Vagina (tissue), 2 donors: Measurements from ENCODE around the gene HTR4. TPM values are rescaled to one million over a fixed set of nuclear protein-coding genes. Genes with fewer than 3 reads are reported as not detected.

ENCODE experiments used
- DNase-seq, 2 donors: peaks; one replicate each; pipeline ENCODE4 v3.0.0-alpha.2; 2017; ENCODE audit errors: extremely low spot score in 2 of 2
- H3K27ac ChIP-seq: fragments of 200-600 bp; sonication (generic); one replicate; pipeline ENCODE4 v1.5.1; 2019
- H3K27me3 ChIP-seq: fragments of 200-600 bp; sonication (generic); one replicate; pipeline ENCODE4 v1.5.1; 2019
- H3K36me3 ChIP-seq, 2 donors: fragments of 200-600 bp; sonication (generic); one replicate each; pipeline ENCODE4 v1.5.1; 2017 to 2019
- H3K4me1 ChIP-seq: fragments of 200-600 bp; sonication (generic); one replicate; pipeline ENCODE4 v1.5.1; 2019
- H3K4me3 ChIP-seq, 2 donors: fragments of 200-600 bp; sonication (generic); 1 replicate in 1 of 2; 2 replicates in 1 of 2; pipeline ENCODE4 v1.5.1; 2016 to 2019
- H3K9me3 ChIP-seq: fragments of 200-600 bp; sonication (generic); one replicate; pipeline ENCODE4 v1.5.1; 2019
- POLR2A ChIP-seq, 2 donors: fragments of 450-650 bp; IDR thresholded peaks; one replicate each; pipeline ENCODE4 v1.6.1; 2017; ENCODE audit warnings: antibody characterized with exemption in 2 of 2, mild to moderate bottlenecking in 2 of 2, moderate library complexity in 2 of 2
- POLR2AphosphoS5 ChIP-seq, 2 donors: sonication (generic); formaldehyde crosslinking; IDR thresholded peaks; one replicate each; pipeline ENCODE4 v1.9.0; 2017; ENCODE audit warnings: antibody characterized with exemption in 2 of 2, mild to moderate bottlenecking in 2 of 2, low read depth in 1 of 2; ENCODE audit not compliant: insufficient read depth in 1 of 2
- intact Hi-C: fragments of 100-400 bp; cut with DNase I; formaldehyde crosslinking; loops from one replicate; pipeline ENCODE4 v1.15.1; 2023
- total RNA-seq: library from RNA; depleted of rRNA; stranded (reverse); fragments of >200 nt; gene quantifications from one replicate; pipeline ENCODE4 v1.2.3, GENCODE V29; 2016
- TF ChIP-seq, protein P1 (sequence below), 3 experiments: fragments of 450-650 bp in 2 of 3; fragments of 200-600 bp in 1 of 3; sonication (generic) in 1 of 3; IDR thresholded peaks; one replicate each; pipeline ENCODE4 v1.5.1; 2017 to 2019; ENCODE audit warnings: antibody characterized with exemption in 3 of 3, mild to moderate bottlenecking in 2 of 3, moderate library complexity in 2 of 3

Gene HTR4
- total RNA-seq, 1 donor from 2014 or later = 2.9 TPM

DNA sequence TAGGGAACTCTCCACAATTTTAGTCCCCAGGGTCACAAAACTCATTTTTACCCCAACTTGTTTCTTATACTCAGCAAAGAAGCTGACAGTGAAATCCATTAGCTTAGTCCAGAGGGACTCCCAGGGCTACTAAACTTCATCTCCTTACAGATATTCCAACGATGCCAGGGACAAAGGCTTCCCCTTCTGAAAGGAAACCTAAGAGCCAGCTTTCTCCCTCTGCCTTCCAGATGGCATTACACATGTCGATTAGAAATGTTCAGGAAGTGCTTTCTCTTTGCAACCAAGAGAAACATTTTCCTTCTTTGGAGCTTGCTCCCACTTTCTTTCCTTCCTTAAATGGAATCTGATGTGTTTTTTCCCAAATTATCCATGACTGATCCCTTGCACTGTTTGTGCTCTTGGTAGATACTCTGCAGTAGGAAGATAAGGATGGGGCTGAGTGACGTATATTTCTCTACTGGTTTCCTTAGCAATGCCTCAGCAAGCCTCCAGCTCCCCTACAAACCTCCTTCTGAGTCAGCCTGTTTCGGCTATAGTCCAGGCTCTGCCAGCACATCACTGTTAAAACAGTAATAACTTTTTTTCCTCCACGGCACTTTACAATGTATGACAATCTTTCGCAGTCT, 43.0 kb upstream of the HTR4 start:
- Histone ChIP-seq H3K27ac (no peak overlapping the region), H3K27me3 (no peaks in the 10 kb centered on the region), H3K9me3 (no peaks in the 10 kb centered on the region), H3K4me3 (no peak overlapping the region), H3K4me1 (no peaks in the 10 kb centered on the region), H3K36me3 (no peaks in the 10 kb centered on the region)
- no peak for DNase-seq
- TF ChIP-seq POLR2A (IDR thresholded peaks at IDR 0.05) (no peak), POLR2AphosphoS5 (IDR thresholded peaks at IDR 0.05; ENCODE audit: insufficient read depth in 1 of 2, low read depth in 1 of 2) (no peak)
- intact Hi-C loops = no loop called here

DNA sequence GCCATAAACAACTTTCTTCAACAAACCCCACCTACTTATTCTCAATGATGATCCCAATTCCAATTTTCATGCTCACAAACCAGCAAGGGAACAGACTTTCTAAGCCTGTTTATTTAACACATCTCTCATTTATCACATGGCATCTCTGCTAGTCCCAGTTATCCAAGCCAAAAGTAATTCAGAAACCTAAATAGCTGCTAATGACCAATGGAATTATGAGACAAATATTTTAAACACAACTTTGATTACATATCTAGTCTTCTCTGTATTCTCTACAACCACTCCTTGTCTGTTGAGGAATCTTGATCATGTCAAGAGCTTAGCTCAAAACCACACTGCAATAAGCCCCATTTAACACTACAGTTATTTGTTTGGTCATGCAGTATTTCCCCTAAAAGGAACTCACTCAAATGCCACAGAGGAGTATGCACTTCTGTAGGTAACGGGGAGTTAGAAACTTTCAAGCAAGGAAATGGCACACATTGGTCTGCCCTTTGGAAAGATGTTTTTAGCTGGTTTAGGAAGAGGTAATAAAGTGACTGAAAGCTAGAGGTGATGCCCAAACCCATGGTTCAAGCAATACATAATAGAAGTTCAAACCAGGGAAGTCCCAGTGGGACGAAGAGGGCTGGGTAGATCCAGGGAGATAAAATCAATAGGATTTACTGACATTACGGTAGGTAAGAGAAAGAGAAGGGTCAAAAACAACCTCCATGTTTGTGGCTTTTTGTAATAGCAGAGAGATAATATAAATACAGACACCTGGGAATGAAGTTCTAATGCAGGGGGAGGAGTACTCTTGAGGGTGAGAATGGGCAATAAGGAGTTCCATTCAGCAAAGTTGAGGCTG, 42.1 kb upstream of the HTR4 start:
- Histone ChIP-seq H3K9me3 (no peaks in the 10 kb centered on the region), H3K4me1 (no peaks in the 10 kb centered on the region), H3K36me3 (no peaks in the 10 kb centered on the region), H3K27me3 (no peaks in the 10 kb centered on the region), H3K4me3 (no peak overlapping the region), H3K27ac (no peak overlapping the region)
- DNase-seq = no peak
- TF ChIP-seq, protein P1, sequence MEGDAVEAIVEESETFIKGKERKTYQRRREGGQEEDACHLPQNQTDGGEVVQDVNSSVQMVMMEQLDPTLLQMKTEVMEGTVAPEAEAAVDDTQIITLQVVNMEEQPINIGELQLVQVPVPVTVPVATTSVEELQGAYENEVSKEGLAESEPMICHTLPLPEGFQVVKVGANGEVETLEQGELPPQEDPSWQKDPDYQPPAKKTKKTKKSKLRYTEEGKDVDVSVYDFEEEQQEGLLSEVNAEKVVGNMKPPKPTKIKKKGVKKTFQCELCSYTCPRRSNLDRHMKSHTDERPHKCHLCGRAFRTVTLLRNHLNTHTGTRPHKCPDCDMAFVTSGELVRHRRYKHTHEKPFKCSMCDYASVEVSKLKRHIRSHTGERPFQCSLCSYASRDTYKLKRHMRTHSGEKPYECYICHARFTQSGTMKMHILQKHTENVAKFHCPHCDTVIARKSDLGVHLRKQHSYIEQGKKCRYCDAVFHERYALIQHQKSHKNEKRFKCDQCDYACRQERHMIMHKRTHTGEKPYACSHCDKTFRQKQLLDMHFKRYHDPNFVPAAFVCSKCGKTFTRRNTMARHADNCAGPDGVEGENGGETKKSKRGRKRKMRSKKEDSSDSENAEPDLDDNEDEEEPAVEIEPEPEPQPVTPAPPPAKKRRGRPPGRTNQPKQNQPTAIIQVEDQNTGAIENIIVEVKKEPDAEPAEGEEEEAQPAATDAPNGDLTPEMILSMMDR (IDR thresholded peaks at IDR 0.05) = no peak
- TF ChIP-seq POLR2AphosphoS5 (IDR thresholded peaks at IDR 0.05; ENCODE audit: insufficient read depth in 1 of 2, low read depth in 1 of 2) (no peak), POLR2A (IDR thresholded peaks at IDR 0.05) (no peak)
- intact Hi-C loops = no loop called here

DNA sequence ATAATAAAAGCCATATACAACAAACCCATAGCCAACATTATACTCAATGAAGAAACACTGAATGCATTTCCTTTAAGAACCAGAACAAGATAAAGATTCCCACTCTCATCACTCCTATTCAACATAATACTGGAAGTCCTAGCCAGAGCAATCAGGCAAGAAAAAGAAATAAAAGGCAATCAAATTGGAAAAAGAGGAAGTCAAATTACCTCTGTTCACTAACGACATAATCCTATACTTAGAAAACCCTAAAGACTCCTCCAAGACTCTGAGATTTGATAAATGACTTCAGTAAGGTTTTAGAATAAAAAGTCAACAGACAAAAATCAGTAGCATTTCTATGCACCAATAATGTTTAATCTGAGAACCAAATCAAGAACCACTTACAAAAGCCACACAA, 36.6 kb upstream of the HTR4 start:
- H3K27me3 ChIP-seq = no peaks in the 10 kb centered on the region
- no peaks in the 10 kb centered on the region for H3K36me3 ChIP-seq
- H3K4me3 ChIP-seq = no peak overlapping the region
- no peak for DNase-seq
- intact Hi-C loops = no loop called here
- peaks cover 5% of the 10 kb centered on the region for H3K9me3 ChIP-seq
- H3K27ac ChIP-seq = no peak overlapping the region
- TF ChIP-seq, protein P1 (IDR thresholded peaks at IDR 0.05) = no peak
- TF ChIP-seq POLR2AphosphoS5 (IDR thresholded peaks at IDR 0.05; ENCODE audit: insufficient read depth in 1 of 2, low read depth in 1 of 2) = no peak
- TF ChIP-seq POLR2A (IDR thresholded peaks at IDR 0.05) = no peak
- H3K4me1 ChIP-seq = no peaks in the 10 kb centered on the region

DNA sequence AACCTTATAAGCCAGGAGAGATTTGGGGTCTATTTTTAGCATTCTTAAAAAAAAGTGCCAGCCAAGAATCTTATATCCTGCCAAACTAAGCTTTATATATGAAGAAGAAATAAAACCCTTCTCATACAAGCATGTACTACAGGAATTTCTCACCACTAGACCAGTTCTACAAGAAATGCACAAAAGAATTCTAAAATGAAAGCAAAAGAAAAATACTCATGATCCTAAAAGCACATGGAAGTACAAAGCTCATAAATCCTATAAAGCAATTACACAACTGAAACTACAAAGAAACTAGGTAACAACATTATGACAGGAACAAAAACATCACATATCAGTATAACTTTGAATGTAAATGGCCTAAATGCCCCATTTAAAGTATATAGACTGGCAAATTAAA, 34.5 kb upstream of the HTR4 start:
- Histone ChIP-seq H3K4me3 (no peak overlapping the region), H3K27ac (no peak overlapping the region), H3K9me3 (peaks cover 5% of the 10 kb centered on the region), H3K27me3 (no peaks in the 10 kb centered on the region), H3K4me1 (no peaks in the 10 kb centered on the region), H3K36me3 (no peaks in the 10 kb centered on the region)
- no peak for TF ChIP-seq POLR2A (IDR thresholded peaks at IDR 0.05)
- TF ChIP-seq, protein P1 (IDR thresholded peaks at IDR 0.05) = no peak
- TF ChIP-seq POLR2AphosphoS5 (IDR thresholded peaks at IDR 0.05; ENCODE audit: insufficient read depth in 1 of 2, low read depth in 1 of 2) = no peak
- DNase-seq = no peak
- intact Hi-C loops = no loop called here

DNA sequence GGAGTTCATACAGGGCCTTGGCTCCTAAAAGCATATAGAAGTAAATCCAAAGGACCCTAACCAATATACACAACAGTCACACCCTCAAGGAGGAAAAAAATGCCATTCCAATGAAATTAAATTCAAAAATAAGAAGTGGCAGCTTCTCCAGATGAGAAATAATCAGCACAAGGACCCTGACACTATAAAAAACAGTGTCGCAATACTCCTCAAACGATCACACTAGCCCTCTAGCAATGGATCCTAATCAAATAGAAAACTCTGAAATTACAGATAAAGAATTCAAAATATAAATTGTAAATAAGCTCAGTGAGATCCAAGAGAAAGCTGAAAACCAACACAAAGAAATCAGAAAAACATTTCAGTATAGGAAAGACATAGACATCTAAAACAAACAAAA, 33.5 kb upstream of the HTR4 start:
- Histone ChIP-seq H3K4me3 (no peak overlapping the region), H3K36me3 (no peaks in the 10 kb centered on the region), H3K4me1 (no peaks in the 10 kb centered on the region), H3K27ac (no peak overlapping the region), H3K9me3 (peaks cover 5% of the 10 kb centered on the region), H3K27me3 (no peaks in the 10 kb centered on the region)
- TF ChIP-seq POLR2A (IDR thresholded peaks at IDR 0.05) (no peak), POLR2AphosphoS5 (IDR thresholded peaks at IDR 0.05; ENCODE audit: insufficient read depth in 1 of 2, low read depth in 1 of 2) (no peak)
- TF ChIP-seq, protein P1 (IDR thresholded peaks at IDR 0.05) = no peak
- DNase-seq = no peak
- intact Hi-C loops = no loop called here
